Stimulated activated CD4-positive, alpha-beta T cell treated with anti-CD3 and anti-CD28 coated beads, Interleukin-2, amount 100 ng/mL, for 48 hours (primary cell): ENCODE measurements around the gene C11orf87.

ENCODE experiments used
- DNase-seq, 2 donors: peaks; one replicate each; pipeline ENCODE4 v3.0.0-alpha.2; 2020

C11orf87 gene

DNA sequence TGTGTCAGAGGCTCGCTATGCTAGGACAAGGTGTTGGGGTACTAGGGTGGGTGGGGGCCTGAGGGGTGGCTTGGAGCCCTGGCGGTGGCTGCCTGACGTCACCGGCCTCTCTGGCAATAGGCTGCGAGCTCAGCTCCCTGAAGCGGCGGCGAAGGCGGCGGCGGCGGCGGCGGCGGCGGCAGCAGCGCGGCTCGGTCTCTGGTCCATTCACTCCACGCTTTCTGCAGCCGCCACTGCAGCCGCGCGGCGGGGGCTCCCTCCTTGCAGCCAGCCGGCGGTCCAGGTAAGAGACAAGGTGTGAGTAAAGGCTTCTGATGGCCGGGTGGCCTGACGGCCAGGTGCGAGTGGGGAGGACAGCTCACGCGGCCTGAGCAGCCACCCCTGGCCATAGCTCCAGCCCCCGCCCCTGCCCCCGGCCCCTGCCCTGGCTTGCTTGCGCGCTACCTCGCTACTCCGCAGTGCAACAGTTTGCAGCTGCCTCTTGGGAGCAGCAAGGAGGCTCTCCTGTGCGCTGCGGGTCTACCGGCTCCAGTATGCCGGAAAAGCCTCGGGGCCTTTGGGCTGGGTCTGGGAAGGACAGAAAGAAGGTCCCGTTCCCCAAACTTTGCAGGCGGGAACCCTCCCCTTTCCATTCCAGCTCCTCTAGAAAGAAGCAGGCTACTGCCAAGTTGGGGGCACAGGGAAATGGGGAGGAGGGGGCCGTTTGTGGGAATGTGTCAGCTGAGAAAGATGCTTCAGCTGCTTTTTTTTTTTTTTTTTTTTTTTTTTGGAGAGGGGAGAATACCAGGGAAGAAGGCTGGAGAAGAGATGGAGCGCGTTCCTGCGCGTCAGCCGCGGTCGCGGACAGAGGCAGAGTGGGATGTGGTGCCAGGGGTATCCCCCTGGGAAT, at the start of gene C11orf87:
Gene C11orf87 (plus strand): TSS at position 210 of the 889 bp plus-strand sequence. CDS start 1,444 bp downstream, outside the sequence.
- DNase-seq = no peak

GRCh38 chr11:109374032-109374431, 48.0 kb upstream of the C11orf87 start:
- DNase-seq = no peak

DNA sequence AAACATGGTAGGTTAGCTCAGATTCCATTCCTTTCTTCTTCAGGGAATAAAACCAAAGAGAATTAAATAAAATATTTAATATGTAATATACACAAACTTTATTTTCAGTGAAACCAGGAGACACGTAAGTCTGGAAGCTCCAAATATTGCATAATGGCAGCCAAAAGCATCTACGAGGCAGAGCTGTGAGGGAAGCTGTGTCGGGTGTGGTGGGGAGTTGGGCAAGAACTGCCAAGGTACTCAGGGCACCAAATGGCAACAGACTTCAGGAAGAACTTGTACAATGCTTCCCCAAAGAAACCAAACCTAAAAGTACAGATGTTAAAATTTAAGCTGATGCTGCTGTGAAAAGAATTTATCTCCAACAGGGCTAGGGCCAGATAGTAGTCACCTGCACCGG, 47.5 kb upstream of the C11orf87 start:
- DNase-seq = no peak

- DNase-seq = no peak
Measured at GRCh38 chr11:109377039-109377742, 44.8 kb upstream of the C11orf87 start.

GRCh38 chr11:109378034-109378433, 44.0 kb upstream of the C11orf87 start:
- no peak for DNase-seq

DNA sequence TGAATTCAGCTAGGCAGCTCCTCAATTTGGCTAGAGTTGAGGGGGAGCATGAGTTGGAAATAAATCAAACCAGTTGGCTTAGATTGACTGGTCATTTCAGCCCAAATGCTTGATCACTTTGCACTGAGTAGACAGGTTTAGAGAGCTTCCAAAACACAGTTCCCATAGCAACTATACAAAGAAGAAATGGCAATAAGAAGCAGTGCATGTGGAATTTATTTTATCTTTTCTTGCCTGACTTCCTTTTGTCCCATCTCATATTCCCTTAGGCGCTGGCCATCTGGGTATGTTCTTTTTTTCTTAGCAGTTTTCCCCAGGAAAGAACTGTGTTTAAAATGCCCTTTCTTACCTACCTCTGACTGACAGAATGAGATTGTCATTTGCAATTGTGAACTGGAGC, 38.7 kb upstream of the C11orf87 start:
- no peak for DNase-seq

GRCh38 chr11:109384873-109385272, 37.1 kb upstream of the C11orf87 start:
- no peak for DNase-seq

GRCh38 chr11:109388982-109389381, 33.0 kb upstream of the C11orf87 start:
- no peak for DNase-seq

- DNase-seq = no peak
Measured at GRCh38 chr11:109390752-109391151, 31.2 kb upstream of the C11orf87 start.

DNA sequence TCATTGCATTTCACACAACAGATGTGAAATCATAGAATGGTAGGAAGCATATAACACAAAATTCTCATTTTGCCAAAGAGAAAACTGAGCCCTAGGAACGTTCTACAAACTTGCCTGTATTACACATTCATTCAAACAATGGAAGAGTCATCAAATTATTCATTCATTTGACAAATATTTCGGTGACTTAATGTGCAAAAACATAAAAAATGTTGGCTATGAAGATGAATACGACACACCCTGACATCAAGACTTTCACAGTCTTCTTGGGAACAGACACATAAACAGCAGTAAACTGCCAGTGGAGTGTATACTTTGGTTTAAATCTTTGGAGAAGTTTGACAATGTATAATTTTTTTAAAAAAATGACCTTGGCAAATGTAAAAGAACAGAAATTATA, 20.4 kb upstream of the C11orf87 start:
- no peak for DNase-seq

DNA sequence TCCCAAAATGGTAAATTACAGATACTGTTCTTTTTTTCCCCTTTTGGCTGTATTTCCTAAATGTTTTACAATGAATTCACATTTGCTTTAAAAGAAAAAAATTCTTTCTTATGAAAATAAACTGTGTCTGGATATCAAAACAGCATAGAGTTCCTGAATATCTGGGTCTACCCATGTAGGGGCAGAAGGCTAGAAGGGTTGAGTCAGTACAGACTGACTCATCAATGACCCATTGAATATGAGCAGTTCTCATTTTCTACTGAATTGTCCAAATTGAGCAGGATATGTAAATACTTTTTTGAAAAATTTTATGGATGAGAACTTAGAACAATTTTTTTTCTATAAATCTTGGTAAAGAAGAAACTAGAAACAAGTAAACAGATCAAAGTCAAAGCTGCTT, 16.3 kb upstream of the C11orf87 start:
- DNase-seq = no peak

DNA sequence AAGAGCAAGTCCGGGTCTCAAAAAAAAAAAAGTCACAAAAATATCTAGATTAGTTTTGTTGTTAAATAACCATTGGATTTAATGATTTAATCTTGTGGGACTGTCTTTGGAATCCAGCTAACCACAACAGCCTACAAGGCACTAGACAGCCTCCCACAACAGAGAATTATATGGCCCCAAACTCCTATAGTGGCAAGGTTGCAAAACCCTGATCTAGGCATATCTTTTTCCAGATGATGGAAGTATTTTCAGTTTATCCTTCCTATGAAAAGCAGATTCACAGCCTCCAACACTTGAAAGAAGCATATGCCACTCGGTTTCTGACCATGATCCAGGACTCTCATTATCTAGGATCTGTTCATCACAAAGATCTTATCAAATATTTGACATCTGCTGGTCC, 5.4 kb upstream of the C11orf87 start:
- DNase-seq = no peak

GRCh38 chr11:109422870-109423465, 978 bp downstream of the C11orf87 start:
- no peak for DNase-seq

DNA sequence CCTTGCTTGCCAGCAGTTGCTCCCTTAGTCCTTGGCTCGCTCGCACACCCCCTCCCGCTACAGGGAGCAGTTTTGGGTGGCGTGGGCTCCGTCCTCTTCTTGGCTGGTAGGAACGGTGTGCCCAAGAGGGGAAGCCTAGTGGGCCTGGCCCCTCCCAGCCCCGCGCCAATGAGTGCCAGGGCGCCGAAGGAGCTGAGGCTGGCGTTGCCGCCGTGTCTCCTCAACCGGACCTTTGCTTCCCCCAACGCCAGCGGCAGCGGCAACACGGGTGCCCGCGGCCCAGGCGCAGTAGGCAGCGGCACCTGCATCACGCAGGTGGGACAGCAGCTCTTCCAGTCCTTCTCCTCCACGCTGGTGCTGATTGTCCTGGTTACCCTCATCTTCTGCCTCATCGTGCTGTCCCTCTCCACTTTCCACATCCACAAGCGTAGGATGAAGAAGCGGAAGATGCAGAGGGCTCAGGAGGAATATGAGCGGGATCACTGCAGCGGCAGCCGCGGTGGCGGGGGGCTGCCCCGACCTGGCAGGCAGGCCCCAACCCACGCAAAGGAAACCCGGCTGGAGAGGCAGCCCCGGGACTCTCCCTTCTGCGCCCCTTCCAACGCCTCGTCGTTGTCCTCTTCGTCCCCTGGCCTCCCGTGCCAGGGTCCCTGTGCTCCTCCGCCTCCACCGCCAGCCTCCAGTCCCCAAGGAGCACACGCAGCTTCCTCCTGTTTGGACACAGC, 1.6 kb downstream of the C11orf87 start:
- DNase-seq = no peak

DNA sequence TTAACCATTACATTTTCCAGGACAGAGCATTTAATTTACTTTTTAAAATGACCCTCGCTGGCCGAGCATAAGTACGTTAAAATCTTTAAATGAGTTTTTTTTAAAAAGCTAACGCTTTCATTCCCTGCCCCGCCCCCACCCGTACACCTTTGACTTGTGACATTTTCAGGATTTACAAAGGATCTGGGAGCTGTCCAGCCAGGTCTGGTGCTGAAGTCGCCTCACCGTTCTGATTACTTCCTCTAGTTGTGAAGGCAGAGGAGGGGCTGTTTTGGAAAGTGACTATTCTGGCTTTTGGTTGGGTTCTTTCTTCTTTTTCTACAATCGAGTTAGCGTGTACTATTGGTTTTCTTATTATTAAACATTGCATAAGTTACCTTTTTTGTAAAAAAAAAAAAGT, 2.9 kb downstream of the C11orf87 start:
- DNase-seq = no peak

DNA sequence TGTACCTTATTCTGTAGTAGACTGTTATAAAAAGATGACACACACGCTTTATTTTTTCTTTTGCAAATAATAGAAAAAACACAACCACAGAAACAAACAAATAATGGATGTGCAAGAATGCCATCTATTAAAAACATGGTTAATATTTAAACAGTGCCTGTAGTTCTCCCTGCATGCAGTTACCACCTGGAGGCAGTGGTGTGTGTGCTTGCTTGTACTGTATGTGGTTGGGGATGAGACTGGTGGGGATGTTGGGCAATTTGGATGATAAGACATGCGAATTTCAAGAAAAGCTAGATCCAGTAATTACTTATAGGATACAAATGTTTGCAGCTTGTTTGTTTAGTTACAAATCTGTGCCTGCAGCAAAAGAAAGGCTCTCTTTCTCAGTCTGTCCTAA, 3.6 kb downstream of the C11orf87 start:
- no peak for DNase-seq

DNA sequence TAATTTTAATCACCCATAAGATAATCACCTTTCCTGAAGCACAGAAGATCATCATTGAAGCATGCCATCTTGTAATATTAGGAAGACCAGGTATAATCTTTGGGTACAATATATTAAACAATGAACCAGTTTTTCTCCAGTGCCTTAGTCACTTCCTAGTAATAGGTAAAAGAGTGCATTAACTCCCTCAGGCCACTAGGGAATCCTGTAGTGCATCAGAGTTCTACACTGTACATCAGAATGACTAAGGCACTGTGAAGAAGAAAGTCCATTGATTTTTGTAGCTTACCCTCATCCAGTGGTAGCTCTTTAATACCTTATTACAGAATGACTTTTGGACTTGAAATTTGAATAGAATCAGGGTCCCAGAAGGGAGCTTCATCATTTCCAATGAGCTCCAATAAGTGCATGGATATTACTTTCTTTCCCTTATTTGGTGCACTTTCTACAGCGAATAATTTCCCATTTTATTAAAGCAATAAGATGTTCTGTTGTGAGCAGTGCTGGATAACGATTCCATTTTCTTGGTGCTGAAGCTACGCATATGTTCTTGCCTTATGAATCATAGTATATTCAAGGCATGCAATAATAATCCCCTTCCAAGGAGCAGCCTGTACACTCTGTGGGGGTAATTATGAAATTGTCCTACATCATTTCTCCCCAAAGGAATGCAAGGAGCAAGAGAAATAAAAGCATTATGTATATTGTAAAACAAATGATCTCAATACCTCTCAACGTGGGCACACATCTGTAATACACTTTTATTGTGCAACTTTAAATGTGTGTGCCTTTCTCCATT, 4.7 kb downstream of the C11orf87 start:
- DNase-seq = no peak

DNA sequence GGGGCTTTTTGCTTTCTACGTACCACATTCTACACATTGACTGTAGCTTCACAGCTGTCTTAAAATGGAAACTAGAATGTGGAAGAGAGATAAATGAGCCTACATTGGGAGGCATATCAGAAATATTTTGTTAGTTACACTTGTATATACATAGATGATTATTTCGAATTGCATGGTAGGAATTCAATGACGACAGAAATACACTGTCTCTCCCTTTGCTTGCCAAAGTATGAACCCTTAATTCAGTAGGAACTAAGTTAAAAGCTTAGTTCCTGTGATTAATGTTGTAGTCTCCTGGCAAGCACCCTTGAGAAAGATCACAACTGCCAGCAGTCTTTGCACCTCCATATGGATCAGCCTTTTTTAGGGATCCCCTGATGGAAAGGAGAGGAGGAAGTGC, 10.1 kb downstream of the C11orf87 start:
- no peak for DNase-seq

- no peak for DNase-seq
Measured at GRCh38 chr11:109433753-109434256, 11.8 kb downstream of the C11orf87 start.

- DNase-seq = no peak
Measured at GRCh38 chr11:109435121-109435742, 13.2 kb downstream of the C11orf87 start.

DNA sequence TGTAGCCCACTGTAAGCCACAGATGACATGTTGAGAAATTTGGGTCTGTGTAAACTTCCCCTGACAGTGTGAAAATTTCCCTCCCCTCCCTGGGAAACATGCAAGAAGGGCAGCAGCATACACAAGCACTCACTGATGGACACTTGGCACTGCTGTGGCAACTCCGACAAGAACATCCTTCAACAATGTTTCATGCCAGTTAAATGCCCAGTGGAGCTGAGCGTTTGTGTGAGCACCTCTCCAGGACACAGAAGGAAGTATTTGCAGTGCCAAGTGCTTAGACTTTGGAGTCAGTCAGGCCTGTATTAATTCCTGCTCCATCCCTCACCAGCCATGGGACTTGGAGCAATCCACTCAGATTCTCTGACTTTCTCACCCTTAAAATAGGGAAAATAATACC, 17.7 kb downstream of the C11orf87 start:
- DNase-seq = no peak

DNA sequence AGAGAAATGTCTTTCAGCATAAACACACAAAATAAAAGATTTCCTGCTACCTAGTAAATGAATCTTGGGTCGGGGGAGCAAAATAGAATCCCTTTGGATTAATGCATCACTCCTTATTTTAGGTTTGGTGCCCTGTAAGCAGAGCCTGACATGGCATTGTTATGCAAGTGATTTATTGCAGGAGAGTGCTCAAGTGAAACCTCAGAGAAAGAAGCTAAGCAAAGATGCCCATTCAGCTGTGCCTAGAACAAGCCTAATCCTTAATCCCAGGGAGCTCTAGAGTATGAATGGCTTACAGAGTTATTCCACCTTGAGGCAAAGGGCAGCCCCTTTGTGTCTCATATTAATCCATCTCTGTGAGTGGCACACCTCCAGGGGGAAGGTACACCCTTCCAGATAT, 21.1 kb downstream of the C11orf87 start:
- DNase-seq = no peak
